HG02840 (cell line): Measurements from ENCODE around the gene AGMO.

ENCODE experiments used
- ATAC-seq: cut with Tn5 transposase; IDR thresholded peaks from one replicate; pipeline ENCODE4 v1.9.1; 2021; ENCODE audit warnings: mild to moderate bottlenecking, moderate library complexity, moderate number of reproducible peaks; ENCODE audit not compliant: unreplicated experiment, low FRiP score

Gene AGMO

GRCh38 chr7:15168489-15168888 is 393.3 kb downstream of the AGMO start:
- no peak for ATAC-seq

DNA sequence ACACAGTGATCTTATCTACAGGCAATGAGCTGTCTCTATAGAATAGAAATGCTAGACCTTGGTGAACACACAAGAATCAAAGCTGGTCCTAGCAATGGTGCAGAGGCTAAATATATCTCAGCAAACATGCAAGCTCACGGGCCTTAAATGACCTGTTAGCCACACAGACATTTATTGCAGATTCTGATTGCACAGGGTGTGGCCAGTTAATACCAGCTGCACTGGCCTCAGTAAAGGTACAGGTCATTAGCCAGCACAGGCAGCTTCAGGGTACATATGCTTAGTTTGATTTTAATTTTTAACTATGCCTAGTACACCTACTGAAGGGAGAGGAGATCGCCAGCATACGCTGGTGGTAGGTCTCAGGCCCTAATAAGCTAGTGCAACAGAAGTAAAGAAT is 393.9 kb downstream of the AGMO start:
- no peak for ATAC-seq

- no peak for ATAC-seq
These were observed 395.2 kb downstream of the AGMO start for GRCh38 chr7:15166620-15167019.

DNA sequence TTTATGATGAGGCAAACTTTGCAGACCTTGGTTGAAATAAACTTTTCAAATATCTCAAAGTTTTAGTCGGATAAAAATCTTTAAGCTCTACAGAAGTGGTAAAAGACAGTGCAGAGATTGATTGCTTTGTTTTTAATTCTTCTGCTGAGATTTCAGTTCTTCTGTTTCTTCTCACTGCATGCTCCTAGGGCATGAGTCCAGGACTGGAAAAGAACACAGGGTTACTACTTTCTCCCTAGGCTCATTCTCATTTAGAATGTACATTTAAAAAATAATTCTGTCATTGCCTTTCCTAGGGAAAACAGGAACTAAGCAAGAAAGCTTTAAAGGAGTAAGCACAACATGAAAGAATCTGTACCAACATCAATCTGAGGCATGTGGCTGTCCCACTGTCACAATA is 402.6 kb downstream of the AGMO start:
- ATAC-seq, result no peak

DNA sequence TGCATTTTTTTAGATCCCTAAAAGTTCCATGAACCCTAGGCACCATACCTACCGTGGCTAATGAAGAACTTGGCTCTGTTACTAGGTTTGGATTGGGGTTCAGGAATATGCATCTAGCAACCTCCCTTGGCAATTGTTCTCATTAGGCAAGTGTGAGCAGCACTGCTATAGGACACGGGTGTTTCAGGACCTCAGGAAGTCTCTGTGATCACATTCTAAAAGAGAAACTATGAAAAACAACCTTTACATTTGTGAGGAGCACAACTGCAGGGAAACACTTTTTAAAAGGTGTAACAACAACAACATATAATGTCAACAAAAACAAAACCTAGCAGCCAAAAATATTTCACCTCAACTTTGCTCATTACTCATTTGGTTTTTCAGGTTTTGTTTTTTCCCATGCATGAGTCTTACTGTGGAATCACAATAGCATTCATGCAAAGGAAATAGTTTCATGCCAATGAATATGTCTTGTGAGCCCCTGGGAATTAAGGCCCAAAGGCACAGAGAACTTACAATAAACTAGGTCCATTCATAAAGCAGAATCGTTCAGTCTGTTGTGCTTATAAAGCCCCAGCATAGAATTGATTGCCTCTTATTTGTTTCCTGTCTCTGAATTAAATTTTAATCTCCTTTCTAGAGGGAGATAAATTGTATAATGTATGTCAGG is 403.5 kb downstream of the AGMO start:
- ATAC-seq, result no peak
